Transverse colon (tissue), 3 donors: ENCODE measurements around the gene MRPS22.

ENCODE experiments used
- POLR2A ChIP-seq: fragments of 450-650 bp; IDR thresholded peaks from one replicate; pipeline ENCODE4 v1.6.1; 2016; ENCODE audit warnings: antibody characterized with exemption, mild to moderate bottlenecking, moderate library complexity
- TF ChIP-seq, protein P1 (sequence below), 5 experiments: fragments of 200-600 bp in 3 of 5; fragments of 450-650 bp in 2 of 5; sonication (generic) in 3 of 5; IDR thresholded peaks; 1 replicate in 2 of 5; 2 replicates in 3 of 5; pipeline ENCODE4 v1.5.1; 2016 to 2017; ENCODE audit warnings: antibody characterized with exemption in 5 of 5, inconsistent platforms in 3 of 5, mild to moderate bottlenecking in 2 of 5, moderate library complexity in 1 of 5

DNA sequence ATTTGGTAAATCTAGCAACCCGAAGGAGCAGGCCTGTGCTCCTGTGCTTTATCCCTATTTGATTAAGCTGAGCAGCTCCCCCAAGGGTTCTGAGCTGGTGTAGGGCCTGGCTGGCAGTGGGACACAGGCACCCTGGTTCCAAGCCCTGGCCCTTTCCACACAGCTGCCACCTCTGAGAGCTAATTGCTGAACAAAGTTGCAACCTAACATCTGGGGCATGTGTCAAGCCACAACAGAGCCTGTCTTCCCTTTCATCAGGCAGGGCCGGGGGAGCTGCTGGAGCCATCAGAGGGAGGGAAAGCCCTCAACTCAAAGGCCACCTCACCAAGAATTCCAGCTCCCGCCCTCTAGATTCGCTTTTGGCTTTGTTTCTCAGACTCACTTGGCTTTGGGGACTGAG, 17.1 kb upstream of the MRPS22 start:
- TF ChIP-seq, protein P1, sequence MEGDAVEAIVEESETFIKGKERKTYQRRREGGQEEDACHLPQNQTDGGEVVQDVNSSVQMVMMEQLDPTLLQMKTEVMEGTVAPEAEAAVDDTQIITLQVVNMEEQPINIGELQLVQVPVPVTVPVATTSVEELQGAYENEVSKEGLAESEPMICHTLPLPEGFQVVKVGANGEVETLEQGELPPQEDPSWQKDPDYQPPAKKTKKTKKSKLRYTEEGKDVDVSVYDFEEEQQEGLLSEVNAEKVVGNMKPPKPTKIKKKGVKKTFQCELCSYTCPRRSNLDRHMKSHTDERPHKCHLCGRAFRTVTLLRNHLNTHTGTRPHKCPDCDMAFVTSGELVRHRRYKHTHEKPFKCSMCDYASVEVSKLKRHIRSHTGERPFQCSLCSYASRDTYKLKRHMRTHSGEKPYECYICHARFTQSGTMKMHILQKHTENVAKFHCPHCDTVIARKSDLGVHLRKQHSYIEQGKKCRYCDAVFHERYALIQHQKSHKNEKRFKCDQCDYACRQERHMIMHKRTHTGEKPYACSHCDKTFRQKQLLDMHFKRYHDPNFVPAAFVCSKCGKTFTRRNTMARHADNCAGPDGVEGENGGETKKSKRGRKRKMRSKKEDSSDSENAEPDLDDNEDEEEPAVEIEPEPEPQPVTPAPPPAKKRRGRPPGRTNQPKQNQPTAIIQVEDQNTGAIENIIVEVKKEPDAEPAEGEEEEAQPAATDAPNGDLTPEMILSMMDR (IDR thresholded peaks at IDR 0.05): no peak
- TF ChIP-seq POLR2A: no peak
